Measurements from ENCODE around the gene SH2D3A. TPM values are rescaled to one million over a fixed set of nuclear protein-coding genes. Genes with fewer than 3 reads are reported as not detected.

The SH2D3A gene
- total RNA-seq, result not detected in 2 replicates

DNA sequence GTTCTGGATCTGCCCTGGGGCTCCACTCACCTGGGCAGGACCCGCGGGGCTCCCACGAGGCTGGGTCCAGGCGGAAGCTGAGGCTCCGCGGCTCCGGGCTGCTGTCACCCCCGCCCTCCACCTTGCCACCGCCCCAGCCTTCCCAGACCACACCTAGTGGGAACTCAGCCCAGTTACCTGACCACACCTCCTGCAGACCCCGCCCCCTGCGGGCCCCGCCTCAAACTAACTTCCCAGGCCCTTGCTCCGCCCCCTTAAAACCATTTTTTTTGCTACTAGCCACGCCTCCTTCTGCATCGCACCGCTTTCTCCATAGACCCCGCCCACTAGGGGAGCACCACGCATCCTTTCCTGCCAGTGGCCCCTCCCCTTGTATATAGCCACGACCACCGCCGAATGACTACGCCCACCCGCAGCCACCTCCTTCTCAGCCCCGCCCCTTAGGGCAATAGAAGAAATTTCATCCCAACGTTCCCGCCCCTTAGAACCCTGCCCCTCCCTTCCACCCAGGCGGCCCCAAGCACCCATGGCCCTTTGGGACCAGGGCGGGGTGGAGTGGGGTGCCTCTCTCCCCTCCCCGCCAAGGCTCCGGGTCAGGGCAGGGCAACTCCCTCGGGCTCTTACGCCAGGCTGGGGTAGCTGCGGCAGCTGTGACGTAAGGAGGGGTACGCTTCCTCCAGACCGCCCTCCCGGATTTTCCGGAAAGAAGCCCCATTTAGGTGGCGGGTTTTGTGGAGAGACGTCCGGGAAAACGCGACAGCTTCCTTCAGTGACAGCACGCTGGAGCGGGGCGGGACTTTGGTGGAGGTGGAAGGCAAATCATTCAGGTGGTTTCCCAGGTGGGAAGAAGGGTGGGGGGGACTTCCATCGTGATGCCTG lies at the start of gene SH2D3A:
SH2D3A (minus strand) TSS at position 79 of the 879 bp plus-strand sequence. CDS start 3,687 bp downstream, outside the sequence.

DNA sequence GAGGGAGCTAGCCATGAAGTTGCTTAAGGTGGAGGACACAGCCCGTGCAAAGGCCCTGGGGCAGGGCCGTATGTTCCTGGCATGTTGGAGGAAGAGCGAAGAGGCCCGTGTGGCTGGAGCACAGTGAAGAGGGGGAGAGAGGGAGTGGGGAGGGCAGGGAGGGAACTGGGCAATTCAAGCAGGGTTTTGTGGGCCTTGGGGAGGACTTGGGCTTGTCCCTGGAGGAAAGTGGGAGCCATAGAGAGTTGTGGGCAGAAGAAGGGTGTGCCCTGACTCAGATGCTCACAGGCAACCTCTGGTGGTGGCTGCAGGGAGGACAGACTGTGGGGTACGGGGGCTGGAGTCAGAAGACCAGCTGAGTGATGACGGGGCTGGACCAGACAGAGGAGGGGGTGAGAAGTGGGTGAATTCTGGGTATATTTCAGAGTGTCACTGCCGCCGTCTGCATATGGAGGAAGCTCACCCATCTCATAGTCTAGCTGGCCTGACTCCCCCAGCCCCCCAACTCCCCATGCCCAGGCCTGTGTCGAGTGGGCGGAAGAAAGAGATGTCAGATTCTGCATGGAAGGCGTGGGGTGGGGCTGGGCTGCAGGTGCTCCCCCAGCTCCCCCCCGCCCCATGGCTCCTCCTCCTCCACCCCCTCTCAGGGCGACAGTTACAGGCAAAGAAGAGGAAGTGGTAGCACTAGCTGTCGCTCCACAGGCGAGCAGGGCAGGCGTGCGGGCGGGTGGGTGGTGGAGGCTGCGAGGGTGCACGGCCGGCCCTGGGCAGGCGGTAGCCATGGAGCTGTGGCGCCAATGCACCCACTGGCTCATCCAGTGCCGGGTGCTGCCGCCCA lies 5.0 kb upstream of the SH2D3A start, which contains the start of gene VAV1:
VAV1 (plus strand) TSS at position 681 of the 838 bp plus-strand sequence; CDS start at position 781, 100 bp downstream.

DNA sequence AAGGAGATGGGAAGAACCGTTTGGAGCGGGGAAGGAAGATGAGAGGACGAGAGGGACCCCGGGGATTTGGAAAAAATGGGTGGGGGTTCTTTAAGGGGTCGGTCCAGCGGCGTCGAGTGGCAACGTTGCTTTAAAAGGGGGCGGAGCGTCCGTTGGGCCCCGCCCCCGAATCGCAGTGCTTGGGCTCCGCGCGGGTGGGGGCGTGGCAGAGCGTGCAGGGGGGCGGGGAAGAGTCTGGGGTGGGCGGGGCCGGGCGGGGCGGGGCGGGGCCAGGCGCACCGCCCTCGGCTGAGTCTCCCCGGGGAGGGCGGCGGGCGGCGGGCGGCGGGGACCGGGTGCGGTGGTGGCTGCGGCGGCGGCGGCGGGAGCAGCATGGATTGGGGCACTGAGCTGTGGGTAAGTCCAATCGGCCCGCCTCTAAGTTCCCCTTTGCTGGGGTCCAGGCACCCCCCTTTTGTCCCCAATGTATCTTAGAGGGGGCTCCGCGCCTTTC lies 27.8 kb downstream of the SH2D3A start, which contains the start of gene TRIP10:
TRIP10 (plus strand) TSS at position 291 of the 493 bp plus-strand sequence; CDS start at position 373, 82 bp downstream.

DNA sequence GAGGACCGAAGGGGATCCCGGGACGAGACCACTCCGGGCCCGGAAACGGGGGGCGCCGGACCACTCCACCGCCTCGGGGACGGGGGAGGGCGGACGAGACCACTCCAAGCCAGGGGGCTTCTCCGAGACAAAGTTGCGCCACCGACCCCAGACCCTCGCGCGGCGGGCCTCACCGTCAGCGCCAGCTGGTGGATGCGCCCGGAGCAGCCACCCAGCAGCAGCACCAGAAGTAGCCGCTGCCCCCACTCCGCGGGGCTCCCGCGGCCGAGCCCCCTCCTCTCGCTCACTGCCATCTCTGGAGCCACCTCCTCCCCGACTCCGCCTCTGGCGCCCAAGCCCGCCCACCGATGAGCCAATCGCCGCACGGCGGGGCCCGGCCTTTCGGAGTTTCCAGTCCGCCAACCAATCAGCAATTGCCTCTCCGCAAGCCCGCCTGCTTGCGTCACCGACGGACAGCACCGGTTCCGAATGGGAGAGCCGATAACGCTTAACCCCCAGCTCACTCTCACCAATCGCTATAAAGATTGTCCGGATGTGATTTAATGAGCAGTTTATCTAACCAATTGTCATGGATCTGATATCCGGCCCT lies 29.9 kb downstream of the SH2D3A start, which contains the start of gene GPR108:
GPR108 (minus strand) TSS at position 297 of the 589 bp plus-strand sequence; CDS start at position 293, 4 bp downstream.

DNA sequence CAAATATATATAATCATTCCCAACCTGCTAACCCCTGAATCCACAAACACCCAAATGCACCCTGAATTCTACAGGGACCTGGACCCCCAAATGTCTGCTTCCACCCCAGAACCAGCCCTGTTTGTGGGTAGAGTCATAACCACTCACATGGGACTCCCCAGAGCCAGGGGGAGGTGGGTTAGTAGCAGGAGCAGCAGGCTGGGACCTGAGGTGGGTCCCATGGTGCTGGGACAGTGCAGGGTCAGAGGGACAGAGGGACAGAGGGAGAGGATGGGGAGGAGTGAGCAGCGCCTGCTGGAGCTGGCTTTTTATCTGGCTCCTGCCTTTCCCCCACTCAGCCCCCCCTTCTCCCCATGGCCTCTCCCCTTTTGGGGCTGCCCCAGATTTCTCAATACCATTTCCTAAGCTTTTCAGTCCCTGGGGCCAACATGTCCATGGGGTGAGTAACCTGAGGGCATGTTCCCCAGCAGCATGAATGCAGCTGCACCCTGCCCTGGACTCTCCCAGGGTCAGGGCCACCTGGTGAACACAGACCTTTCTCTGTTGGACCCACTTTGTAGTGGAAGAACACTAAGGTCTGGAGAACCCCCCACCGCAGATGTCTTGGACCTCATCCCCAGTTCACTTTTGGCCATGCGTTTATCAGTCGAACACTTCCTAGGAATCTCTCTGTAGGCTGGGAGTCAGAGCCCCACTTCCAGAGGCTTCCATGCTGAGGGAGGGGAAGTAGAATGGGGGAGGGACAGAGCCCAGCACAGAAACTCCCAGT lies 46.7 kb downstream of the SH2D3A start, which contains the start of gene C3:
C3 (minus strand) TSS at position 282 of the 769 bp plus-strand sequence; CDS start at position 221, 61 bp downstream.

Other genes with a start within 250 kb of the SH2D3A start
- gene TNFSF9, start 236.4 kb downstream of the SH2D3A start, total RNA-seq, result 0.14 and 0.30 TPM in 2 replicates
- gene CD70, start 176.3 kb downstream of the SH2D3A start, total RNA-seq, result not detected in 2 replicates
- under 0.01 TPM in 1 of 2 replicates, not detected in the other for gene TNFSF14, start 97.3 kb downstream of the SH2D3A start, total RNA-seq
- 3.1 and 60.0 TPM in 2 replicates for gene C3, start 46.8 kb downstream of the SH2D3A start, total RNA-seq
- gene GPR108, start 29.9 kb downstream of the SH2D3A start, total RNA-seq, result 38.2 and 47.5 TPM in 2 replicates
- gene TRIP10, start 27.8 kb downstream of the SH2D3A start, total RNA-seq, result 38.9 and 40.6 TPM in 2 replicates
- gene VAV1, start 5.3 kb upstream of the SH2D3A start, total RNA-seq, result not detected in 2 replicates
- not detected in 2 replicates for gene ADGRE1, start 120.1 kb upstream of the SH2D3A start, total RNA-seq

Measured in smooth muscle cell of the umbilical artery (primary cell).